Spleen (tissue), 11 donors: ENCODE results near the gene PTPN13. TPM values are rescaled to one million over a fixed set of nuclear protein-coding genes. Genes with fewer than 3 reads are reported as not detected.

Experiments
- DNase-seq: peaks from one replicate; pipeline ENCODE4 v3.0.0-alpha.2; 2020
- H3K27ac ChIP-seq, 8 donors: fragments of 200-600 bp; sonication (generic) in 7 of 8; 1 replicate in 4 of 8; 2 replicates in 4 of 8; pipeline versions ENCODE4 v1.5.0 to v1.8.0; 2016 to 2021; ENCODE audit warnings: inconsistent platforms in 4 of 8, mild to moderate bottlenecking in 4 of 8, moderate library complexity in 1 of 8
- H3K27me3 ChIP-seq, 7 donors: fragments of 200-600 bp; sonication (generic) in 6 of 7; replicated peaks in 1 of 7; 1 replicate in 4 of 7; 2 replicates in 3 of 7; pipeline versions ENCODE4 v1.5.0 to v1.8.0; 2016 to 2021; ENCODE audit warnings: inconsistent platforms in 3 of 7, mild to moderate bottlenecking in 1 of 7
- H3K36me3 ChIP-seq, 6 donors: fragments of 200-600 bp; sonication (generic) in 5 of 6; 1 replicate in 4 of 6; 2 replicates in 2 of 6; pipeline versions ENCODE4 v1.5.0 to v1.8.0; 2016 to 2021; ENCODE audit warnings: inconsistent platforms in 2 of 6
- H3K4me1 ChIP-seq, 6 donors: fragments of 200-600 bp; sonication (generic) in 5 of 6; 1 replicate in 3 of 6; 2 replicates in 3 of 6; pipeline versions ENCODE4 v1.5.0 to v1.8.0; 2016 to 2021; ENCODE audit warnings: inconsistent platforms in 3 of 6
- H3K4me3 ChIP-seq, 8 donors: fragments of 200-600 bp; sonication (generic) in 7 of 8; 1 replicate in 4 of 8; 2 replicates in 4 of 8; pipeline versions ENCODE4 v1.5.0 to v1.8.0; 2016 to 2021; ENCODE audit warnings: inconsistent platforms in 4 of 8, mild to moderate bottlenecking in 4 of 8, moderate library complexity in 2 of 8
- H3K9me3 ChIP-seq, 8 donors: fragments of 200-600 bp; sonication (generic) in 7 of 8; 1 replicate in 4 of 8; 2 replicates in 4 of 8; pipeline versions ENCODE4 v1.5.0 to v1.8.0; 2016 to 2021; ENCODE audit warnings: inconsistent platforms in 4 of 8
- POLR2A ChIP-seq, 3 donors: fragments of 450-650 bp; IDR thresholded peaks; one replicate each; pipeline ENCODE4 v1.5.1; 2017; ENCODE audit warnings: antibody characterized with exemption in 3 of 3, mild to moderate bottlenecking in 1 of 3
- POLR2AphosphoS5 ChIP-seq, 3 donors: sonication (generic); formaldehyde crosslinking; IDR thresholded peaks; one replicate each; pipeline ENCODE4 v1.5.1; 2017; ENCODE audit warnings: antibody characterized with exemption in 3 of 3
- WGBS, 5 donors: extraction: QIAGEN DNeasy Blood & Tissue Kit in 3 of 5; methylation state at CpG; one replicate each; pipeline versions ENCODE4 v1.1.5 to v1.1.7; 2013 to 2018; 5-methylcytosine and 5-hydroxymethylcytosine counted together
- intact Hi-C: fragments of 100-400 bp; cut with DNase I; formaldehyde crosslinking; loops from one replicate; pipeline ENCODE4 v1.15.0; 2023; ENCODE audit warnings: low total_unique reads
- polyA plus RNA-seq, 3 donors: library from polyadenylated mRNA; stranded (reverse); fragments of 200-250 nt; gene quantifications; one replicate each; pipeline ENCODE4 v1.2.1, GENCODE V29; 2013
- total RNA-seq, 7 donors: library from RNA; depleted of rRNA in 3 of 7; stranded (reverse); fragments of >200 nt in 3 of 7; fragmentation: NEBNext Ultra II Directional in 4 of 7; extraction: Animal tissue kit (Norgen Biotek cat#: 25700) in 4 of 7; gene quantifications; one replicate each; pipeline versions ENCODE4 v1.1.0 to v1.2.1, GENCODE V29; 2016 to 2021
- TF ChIP-seq, protein P1 (sequence below), 11 experiments: fragments of 200-600 bp in 7 of 11; fragments of 450-650 bp in 4 of 11; sonication (generic) in 4 of 11; IDR thresholded peaks in 8 of 11; conservative IDR thresholded peaks in 3 of 11; 1 replicate in 7 of 11; 2 replicates in 4 of 11; pipeline versions ENCODE4 v1.4.0 to v1.8.0; 2016 to 2021; ENCODE audit warnings: antibody characterized with exemption in 11 of 11, inconsistent platforms in 4 of 11, mild to moderate bottlenecking in 1 of 11
- donor health status: healthy with polysubstance abuse.
- donor health status: DM: no; HTN: no; CAD: no; lungs with moderate emphysema.
- donor health status: DM: no; HTN: no; CAD: no.
- donor health status: Bipolar disorder and iron deficiency.
- donor health status: healthy.
- donor health status: DM: no; HTN: no; CAD: no.
- donor health status: DM: yes; HTN: yes; CAD: no.

The PTPN13 gene
- total and polyA plus RNA-seq, 10 donors = 0.57 to 20.1 (median 10.5) TPM

DNA sequence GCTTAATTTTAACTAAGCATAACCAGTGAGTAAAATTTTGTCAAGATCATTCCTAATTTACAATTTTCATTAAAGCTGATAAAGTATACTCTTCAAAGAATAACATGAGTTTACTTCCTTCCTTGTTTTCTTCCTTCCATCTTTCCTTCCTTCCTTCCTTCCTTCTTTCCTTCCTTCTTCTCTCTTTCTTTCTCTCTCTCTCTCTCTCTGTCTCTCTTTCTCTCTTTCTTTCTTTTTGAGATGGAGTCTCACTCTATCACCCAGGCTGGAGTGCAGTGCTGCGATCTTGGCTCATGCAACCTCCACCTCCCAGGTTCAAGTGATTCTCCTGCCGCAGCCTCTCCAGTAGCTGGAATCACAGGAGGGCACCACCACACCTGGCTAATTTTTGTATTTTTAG is 42.7 kb upstream of the PTPN13 start:
- H3K4me1 ChIP-seq = peaks cover 0 to 5% (median 0%) of the 10 kb centered on the region in 6 donors
- TF ChIP-seq POLR2A (IDR thresholded peaks at IDR 0.05) = no peak
- TF ChIP-seq, protein P1, sequence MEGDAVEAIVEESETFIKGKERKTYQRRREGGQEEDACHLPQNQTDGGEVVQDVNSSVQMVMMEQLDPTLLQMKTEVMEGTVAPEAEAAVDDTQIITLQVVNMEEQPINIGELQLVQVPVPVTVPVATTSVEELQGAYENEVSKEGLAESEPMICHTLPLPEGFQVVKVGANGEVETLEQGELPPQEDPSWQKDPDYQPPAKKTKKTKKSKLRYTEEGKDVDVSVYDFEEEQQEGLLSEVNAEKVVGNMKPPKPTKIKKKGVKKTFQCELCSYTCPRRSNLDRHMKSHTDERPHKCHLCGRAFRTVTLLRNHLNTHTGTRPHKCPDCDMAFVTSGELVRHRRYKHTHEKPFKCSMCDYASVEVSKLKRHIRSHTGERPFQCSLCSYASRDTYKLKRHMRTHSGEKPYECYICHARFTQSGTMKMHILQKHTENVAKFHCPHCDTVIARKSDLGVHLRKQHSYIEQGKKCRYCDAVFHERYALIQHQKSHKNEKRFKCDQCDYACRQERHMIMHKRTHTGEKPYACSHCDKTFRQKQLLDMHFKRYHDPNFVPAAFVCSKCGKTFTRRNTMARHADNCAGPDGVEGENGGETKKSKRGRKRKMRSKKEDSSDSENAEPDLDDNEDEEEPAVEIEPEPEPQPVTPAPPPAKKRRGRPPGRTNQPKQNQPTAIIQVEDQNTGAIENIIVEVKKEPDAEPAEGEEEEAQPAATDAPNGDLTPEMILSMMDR (IDR thresholded peaks at IDR 0.05 in 8 of 11, conservative IDR thresholded peaks at IDR 0.05 in 3 of 11) = no peak
- no peak for TF ChIP-seq POLR2AphosphoS5 (IDR thresholded peaks at IDR 0.05)
- DNase-seq = no peak
- H3K36me3 ChIP-seq = no peaks in the 10 kb centered on the region
- H3K4me3 ChIP-seq = no peak overlapping the region
- H3K27me3 ChIP-seq = peaks cover 0 to 32% (median 0%) of the 10 kb centered on the region in 7 donors
- intact Hi-C loops = no loop called here
- peaks cover 0 to 3% (median 0%) of the 10 kb centered on the region in 8 donors for H3K9me3 ChIP-seq
- H3K27ac ChIP-seq = no peak overlapping the region
- 95 to 100% (median 98%) methylated on average over 2 of the region's 2 CpGs for WGBS, 5 donors

DNA sequence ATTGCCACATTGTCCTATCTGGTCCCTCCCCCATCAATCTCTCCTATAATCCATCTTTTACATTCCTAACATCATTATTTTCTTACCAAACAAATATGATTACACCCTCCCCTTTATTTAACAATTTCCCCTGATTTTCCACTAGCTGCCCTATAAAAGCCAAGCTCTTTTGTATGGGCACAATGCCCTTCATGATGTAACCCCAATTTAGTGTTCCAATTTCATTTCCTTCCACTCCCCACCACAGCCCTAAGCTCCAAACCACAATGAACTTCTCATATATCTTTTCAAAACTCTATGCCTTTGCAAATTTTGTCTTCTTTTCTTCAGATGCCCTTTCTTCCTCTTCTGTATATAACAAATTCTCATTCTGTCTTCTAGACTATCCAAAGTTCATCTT is 39.5 kb upstream of the PTPN13 start:
- Histone ChIP-seq H3K36me3 (no peaks in the 10 kb centered on the region), H3K4me1 (peaks cover 0 to 9% (median 3%) of the 10 kb centered on the region in 6 donors), H3K27ac (no peak overlapping the region), H3K4me3 (no peak overlapping the region), H3K9me3 (no peaks in the 10 kb centered on the region), H3K27me3 (peaks cover 0 to 21% (median 0%) of the 10 kb centered on the region in 7 donors)
- TF ChIP-seq POLR2A (IDR thresholded peaks at IDR 0.05) (no peak), POLR2AphosphoS5 (IDR thresholded peaks at IDR 0.05) (no peak)
- TF ChIP-seq, protein P1 (IDR thresholded peaks at IDR 0.05 in 8 of 11, conservative IDR thresholded peaks at IDR 0.05 in 3 of 11) = no peak
- DNase-seq = no peak
- intact Hi-C loops = no loop called here

DNA sequence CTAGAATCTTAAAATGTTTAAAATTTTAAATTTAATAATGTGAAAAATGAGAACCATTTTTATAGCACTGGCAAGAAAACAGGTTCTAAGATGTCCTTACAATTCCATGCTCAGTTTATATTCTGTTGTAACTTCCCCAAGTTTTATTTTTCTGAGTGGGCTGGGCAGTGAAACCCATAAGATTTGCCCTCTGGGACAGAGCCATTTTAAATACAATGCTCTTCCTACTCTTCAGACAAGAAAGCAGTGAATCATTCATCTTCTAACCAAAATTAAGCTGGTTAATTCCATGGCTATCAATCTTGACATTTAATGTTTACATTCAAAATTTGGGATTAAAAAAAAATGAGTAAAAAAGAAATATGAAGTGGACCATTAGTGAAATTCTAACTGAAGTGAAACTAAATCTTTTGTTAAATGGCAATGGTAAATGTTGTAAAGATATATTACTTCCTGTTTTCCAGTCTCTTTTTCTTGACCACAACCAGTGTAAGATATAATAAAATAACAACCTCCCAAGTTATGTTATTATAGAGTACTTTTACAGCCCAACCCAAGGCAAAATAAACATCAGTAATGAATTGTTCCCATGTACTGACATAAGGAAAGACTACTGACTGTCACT is 37.2 kb upstream of the PTPN13 start:
- Histone ChIP-seq H3K27me3 (peaks cover 0 to 21% (median 0%) of the 10 kb centered on the region in 7 donors), H3K4me3 (no peak overlapping the region), H3K27ac (no peak overlapping the region), H3K36me3 (no peaks in the 10 kb centered on the region), H3K9me3 (no peaks in the 10 kb centered on the region), H3K4me1 (peaks cover 0 to 9% (median 3%) of the 10 kb centered on the region in 6 donors)
- TF ChIP-seq POLR2AphosphoS5 (IDR thresholded peaks at IDR 0.05) (no peak), POLR2A (IDR thresholded peaks at IDR 0.05) (no peak)
- TF ChIP-seq, protein P1 (IDR thresholded peaks at IDR 0.05 in 8 of 11, conservative IDR thresholded peaks at IDR 0.05 in 3 of 11) = no peak
- DNase-seq = no peak
- intact Hi-C loops = no loop called here

DNA sequence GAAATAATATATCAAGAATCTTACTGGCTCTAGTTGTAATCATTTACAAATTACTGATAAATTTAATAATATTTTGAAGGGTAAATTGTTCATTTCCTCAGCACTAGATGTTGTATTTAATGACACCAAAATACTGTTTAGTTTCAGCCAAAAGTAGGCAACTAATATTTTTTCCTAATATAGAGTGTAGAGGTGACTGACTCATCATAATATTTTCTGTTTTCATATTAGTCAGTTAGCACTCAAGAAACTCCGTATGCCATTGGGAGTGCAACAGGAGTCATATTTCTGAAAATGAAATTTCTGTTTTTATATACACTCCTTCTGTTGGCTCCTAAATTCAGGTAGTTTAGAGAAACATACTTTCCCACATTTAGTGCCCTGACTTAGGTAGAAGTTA is 36.6 kb upstream of the PTPN13 start:
- peaks cover 0 to 21% (median 0%) of the 10 kb centered on the region in 7 donors for H3K27me3 ChIP-seq
- WGBS, 5 donors = 56 to 66% (median 66%) methylated on average over 1 of the region's 1 CpG
- DNase-seq = no peak
- no peak overlapping the region for H3K4me3 ChIP-seq
- no peak for TF ChIP-seq POLR2AphosphoS5 (IDR thresholded peaks at IDR 0.05)
- TF ChIP-seq, protein P1 (IDR thresholded peaks at IDR 0.05 in 8 of 11, conservative IDR thresholded peaks at IDR 0.05 in 3 of 11) = no peak
- TF ChIP-seq POLR2A (IDR thresholded peaks at IDR 0.05) = no peak
- no peak overlapping the region for H3K27ac ChIP-seq
- no peaks in the 10 kb centered on the region for H3K9me3 ChIP-seq
- intact Hi-C loops = no loop called here
- no peaks in the 10 kb centered on the region for H3K36me3 ChIP-seq
- H3K4me1 ChIP-seq = peaks cover 0 to 9% (median 3%) of the 10 kb centered on the region in 6 donors
